Mucosa of stomach (tissue), 1 donor: ENCODE results near the gene PHACTR1.
"Not testable (repeated sequence)": the region's sequence is repeated elsewhere in the genome, so short reads cannot be mapped to it uniquely, and the experiment has no call there.

ENCODE experiments used
- H3K27me3 ChIP-seq: one replicate; pipeline ENCODE4 v1.7.0; 2013; ENCODE audit warnings: mild to moderate bottlenecking, low read length; ENCODE audit not compliant: control insufficient read depth, insufficient read depth
- H3K36me3 ChIP-seq: one replicate; pipeline ENCODE4 v1.7.0; 2013; ENCODE audit warnings: low read length; ENCODE audit not compliant: control insufficient read depth, insufficient read depth
- H3K4me1 ChIP-seq: one replicate; pipeline ENCODE4 v1.7.0; 2013; ENCODE audit warnings: mild to moderate bottlenecking, low read length; ENCODE audit not compliant: control insufficient read depth, insufficient read depth
- H3K4me3 ChIP-seq: one replicate; pipeline ENCODE4 v1.7.0; 2013; ENCODE audit warnings: low read length
- H3K9ac ChIP-seq: one replicate; pipeline ENCODE4 v1.7.0; 2013; ENCODE audit warnings: mild to moderate bottlenecking, low read length, moderate library complexity
- H3K9me3 ChIP-seq: one replicate; pipeline ENCODE4 v1.7.0; 2013; ENCODE audit warnings: mild to moderate bottlenecking, low read length, moderate library complexity; ENCODE audit not compliant: control insufficient read depth
- donor health status: Pancreatic carcinoma.

Gene PHACTR1

DNA sequence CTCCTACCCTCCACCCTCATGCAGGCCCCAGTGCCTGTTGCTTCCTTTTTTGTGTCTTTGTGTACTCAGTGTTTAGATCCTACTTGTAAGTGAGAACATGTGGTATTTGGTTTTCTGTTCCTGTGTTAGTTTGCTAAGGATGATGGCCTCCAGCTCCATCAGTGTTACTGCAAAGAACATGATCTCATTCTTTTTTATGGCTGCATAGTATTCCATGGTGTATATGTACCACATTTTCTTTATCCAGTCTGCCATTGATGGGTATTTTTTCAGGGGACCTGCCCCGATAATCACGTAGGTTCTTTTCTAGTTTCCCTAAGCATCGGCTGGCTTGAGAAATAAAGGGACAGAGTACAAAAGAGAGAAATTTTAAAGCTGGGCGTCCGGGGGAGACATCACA lies 527.2 kb downstream of the PHACTR1 start:
- not testable (repeated sequence) for H3K36me3 ChIP-seq, H3K9ac ChIP-seq, H3K27me3 ChIP-seq

DNA sequence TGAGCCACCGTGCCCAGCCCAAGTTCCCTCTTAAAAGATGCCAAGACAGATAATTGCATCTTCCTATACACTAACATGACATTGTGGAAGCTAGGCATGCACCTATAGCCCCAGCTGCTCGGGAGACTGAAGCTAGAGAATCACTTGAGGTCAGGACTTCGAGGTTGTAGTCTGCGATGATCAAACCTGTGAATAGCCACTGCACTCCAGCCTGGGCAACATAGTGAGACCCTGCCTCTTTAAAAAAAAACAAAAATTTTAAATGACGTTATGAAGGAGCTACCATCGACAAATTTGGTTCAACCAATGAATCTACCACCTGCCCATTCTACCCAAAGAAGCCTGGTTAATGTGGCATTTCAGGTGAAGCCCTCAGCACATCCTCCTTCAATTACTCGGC lies 531.1 kb downstream of the PHACTR1 start:
- Histone ChIP-seq H3K4me1 (no peaks in the 10 kb centered on the region), H3K27me3 (no peaks in the 10 kb centered on the region), H3K36me3 (no peaks in the 10 kb centered on the region), H3K9me3 (no peaks in the 10 kb centered on the region), H3K4me3 (no peak overlapping the region), H3K9ac (no peak overlapping the region)

More for the DNA sequence above, 527.2 kb downstream of the PHACTR1 start:
- H3K4me1 ChIP-seq, H3K9me3 ChIP-seq, H3K4me3 ChIP-seq: not testable (repeated sequence)

DNA sequence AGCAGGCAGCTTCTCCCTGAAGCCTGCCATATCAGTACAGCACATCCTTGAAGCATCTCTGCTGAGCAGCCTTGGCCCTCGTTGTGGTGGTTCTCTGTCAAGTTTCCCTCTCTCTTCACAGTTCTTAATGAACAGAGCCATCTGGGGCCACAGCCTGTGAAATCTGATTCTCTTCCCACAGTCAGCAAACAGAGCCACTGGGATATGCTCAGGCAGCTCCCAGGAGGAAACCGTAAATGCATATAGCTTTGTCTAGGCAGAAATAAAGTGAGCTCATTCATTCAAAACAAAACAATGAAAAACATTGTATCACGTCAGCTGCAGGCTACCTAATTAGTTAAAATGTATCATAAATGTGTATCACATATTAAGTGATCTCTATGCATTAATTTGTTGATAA lies 531.5 kb downstream of the PHACTR1 start:
- H3K9ac ChIP-seq = no peak overlapping the region
- no peaks in the 10 kb centered on the region for H3K9me3 ChIP-seq
- H3K4me1 ChIP-seq = no peaks in the 10 kb centered on the region
- no peaks in the 10 kb centered on the region for H3K36me3 ChIP-seq
- no peak overlapping the region for H3K4me3 ChIP-seq
- H3K27me3 ChIP-seq = no peaks in the 10 kb centered on the region

DNA sequence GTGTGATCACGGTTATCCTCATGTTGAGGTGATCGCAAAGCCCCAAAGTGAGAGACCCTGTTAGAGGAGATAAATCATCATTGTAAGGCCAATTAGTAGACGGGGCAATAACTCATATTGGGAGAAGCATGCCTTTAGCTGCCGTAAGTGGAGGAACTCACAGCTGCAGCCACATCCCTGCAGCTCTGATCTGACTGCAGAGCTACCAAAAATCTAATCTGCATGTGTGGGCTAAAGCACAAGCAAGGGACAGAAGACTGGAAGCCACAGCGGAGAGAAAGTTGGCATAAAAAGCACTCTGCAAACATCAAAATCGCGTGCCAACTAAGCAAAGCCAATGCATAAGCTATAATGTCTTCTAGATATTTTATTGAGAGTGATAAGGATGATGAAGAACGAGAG lies 532.0 kb downstream of the PHACTR1 start:
- no peaks in the 10 kb centered on the region for H3K36me3 ChIP-seq
- no peaks in the 10 kb centered on the region for H3K9me3 ChIP-seq
- no peaks in the 10 kb centered on the region for H3K4me1 ChIP-seq
- H3K9ac ChIP-seq = no peak overlapping the region
- H3K4me3 ChIP-seq = no peak overlapping the region
- H3K27me3 ChIP-seq = no peaks in the 10 kb centered on the region

- H3K27me3 ChIP-seq = no peaks in the 10 kb centered on the region
- H3K4me1 ChIP-seq = no peaks in the 10 kb centered on the region
- H3K4me3 ChIP-seq = no peak overlapping the region
- no peak overlapping the region for H3K9ac ChIP-seq
- H3K9me3 ChIP-seq = no peaks in the 10 kb centered on the region
- no peaks in the 10 kb centered on the region for H3K36me3 ChIP-seq
Observed at GRCh38 chr6:13248994-13249393, 532.4 kb downstream of the PHACTR1 start.

- no peak overlapping the region for H3K4me3 ChIP-seq
- H3K9me3 ChIP-seq = no peaks in the 10 kb centered on the region
- H3K9ac ChIP-seq = no peak overlapping the region
- no peaks in the 10 kb centered on the region for H3K27me3 ChIP-seq
- no peaks in the 10 kb centered on the region for H3K36me3 ChIP-seq
- no peaks in the 10 kb centered on the region for H3K4me1 ChIP-seq
Observed at GRCh38 chr6:13249817-13250216, 533.2 kb downstream of the PHACTR1 start.

DNA sequence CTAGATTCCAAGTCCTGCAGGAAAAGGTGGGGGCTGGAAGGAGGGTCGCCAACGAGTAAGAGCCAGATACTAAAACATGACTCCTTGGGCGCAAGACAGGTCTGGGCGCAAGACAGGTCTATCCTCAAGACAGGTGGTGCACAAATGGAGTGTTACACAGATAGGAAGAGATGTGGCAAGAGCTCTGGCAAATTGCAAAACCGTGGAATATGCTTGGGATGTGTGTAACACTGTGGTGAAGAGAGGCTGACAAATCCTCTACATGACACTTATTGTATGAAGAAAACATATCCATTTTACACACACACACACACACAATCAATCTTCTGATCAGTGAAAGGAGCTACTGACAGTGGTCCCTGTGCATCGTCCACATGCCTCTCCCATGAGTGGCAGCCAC lies 534.1 kb downstream of the PHACTR1 start:
- Histone ChIP-seq H3K36me3 (no peaks in the 10 kb centered on the region), H3K4me1 (no peaks in the 10 kb centered on the region), H3K4me3 (no peak overlapping the region), H3K9ac (no peak overlapping the region), H3K9me3 (no peaks in the 10 kb centered on the region), H3K27me3 (no peaks in the 10 kb centered on the region)

- Histone ChIP-seq H3K27me3 (no peaks in the 10 kb centered on the region), H3K36me3 (no peaks in the 10 kb centered on the region), H3K4me3 (no peak overlapping the region), H3K4me1 (no peaks in the 10 kb centered on the region), H3K9ac (no peak overlapping the region), H3K9me3 (no peaks in the 10 kb centered on the region)
Observed at GRCh38 chr6:13251242-13251641, 534.7 kb downstream of the PHACTR1 start.

DNA sequence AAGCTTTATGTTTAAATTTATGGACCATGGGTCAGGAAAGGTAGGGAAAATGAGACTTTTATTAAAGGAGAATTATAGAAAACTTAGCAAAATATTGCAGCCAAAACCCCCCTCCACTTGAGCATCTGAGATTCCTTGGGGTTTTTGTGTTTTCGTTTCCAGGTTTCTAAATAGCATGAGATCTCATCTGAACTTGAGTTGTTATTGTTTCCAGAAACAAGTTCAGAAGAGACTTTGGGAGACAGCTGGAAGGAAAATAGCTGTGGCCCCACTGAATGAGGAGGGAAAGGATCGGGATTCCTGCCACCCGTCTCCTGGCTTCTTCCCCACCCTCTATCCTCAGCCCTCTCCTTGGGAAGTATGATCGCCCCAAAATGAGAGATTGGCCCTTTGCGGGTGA lies 536.2 kb downstream of the PHACTR1 start:
- H3K27me3 ChIP-seq = no peaks in the 10 kb centered on the region
- H3K4me1 ChIP-seq = no peaks in the 10 kb centered on the region
- H3K9ac ChIP-seq = no peak overlapping the region
- H3K9me3 ChIP-seq = no peaks in the 10 kb centered on the region
- no peak overlapping the region for H3K4me3 ChIP-seq
- no peaks in the 10 kb centered on the region for H3K36me3 ChIP-seq

DNA sequence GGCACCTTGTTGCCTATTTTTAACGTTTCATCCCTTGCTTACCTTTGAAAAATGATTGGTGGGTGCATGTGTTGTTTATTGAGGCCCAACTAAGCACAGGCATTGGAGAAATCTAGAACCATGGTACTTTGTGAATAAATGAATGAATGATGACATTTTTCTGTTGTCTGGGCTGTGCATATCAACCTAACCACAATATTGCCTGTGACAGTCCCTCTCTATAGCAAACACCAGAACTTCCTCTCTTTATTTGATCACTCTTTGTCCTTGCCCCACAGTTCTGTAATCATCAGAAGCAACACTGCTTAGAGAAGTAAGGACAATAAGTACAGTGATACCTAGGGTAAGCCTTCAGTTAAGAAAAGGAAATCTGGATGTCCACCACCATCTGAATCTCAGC lies 536.7 kb downstream of the PHACTR1 start:
- no peaks in the 10 kb centered on the region for H3K9me3 ChIP-seq
- H3K27me3 ChIP-seq = no peaks in the 10 kb centered on the region
- no peak overlapping the region for H3K4me3 ChIP-seq
- H3K36me3 ChIP-seq = no peaks in the 10 kb centered on the region
- no peaks in the 10 kb centered on the region for H3K4me1 ChIP-seq
- H3K9ac ChIP-seq = no peak overlapping the region

- Histone ChIP-seq H3K36me3 (no peaks in the 10 kb centered on the region), H3K4me1 (no peaks in the 10 kb centered on the region), H3K4me3 (no peak overlapping the region), H3K27me3 (no peaks in the 10 kb centered on the region), H3K9ac (no peak overlapping the region), H3K9me3 (no peaks in the 10 kb centered on the region)
Observed at GRCh38 chr6:13256266-13257001, 539.9 kb downstream of the PHACTR1 start.

GRCh38 chr6:13259393-13259792 lies 542.8 kb downstream of the PHACTR1 start:
- H3K9ac ChIP-seq = no peak overlapping the region
- H3K9me3 ChIP-seq = no peaks in the 10 kb centered on the region
- no peaks in the 10 kb centered on the region for H3K27me3 ChIP-seq
- no peaks in the 10 kb centered on the region for H3K36me3 ChIP-seq
- no peak overlapping the region for H3K4me3 ChIP-seq
- no peaks in the 10 kb centered on the region for H3K4me1 ChIP-seq

- no peaks in the 10 kb centered on the region for H3K36me3 ChIP-seq
- no peaks in the 10 kb centered on the region for H3K9me3 ChIP-seq
- H3K4me1 ChIP-seq = no peaks in the 10 kb centered on the region
- H3K27me3 ChIP-seq = no peaks in the 10 kb centered on the region
- H3K4me3 ChIP-seq = no peak overlapping the region
- no peak overlapping the region for H3K9ac ChIP-seq
Observed at GRCh38 chr6:13260101-13260598, 543.6 kb downstream of the PHACTR1 start.
